Urinary bladder (tissue), 4 donors: ENCODE measurements around the gene METAP2. TPM values are rescaled to one million over a fixed set of nuclear protein-coding genes. Genes with fewer than 3 reads are reported as not detected.
"Not testable (repeated sequence)": the region's sequence is repeated elsewhere in the genome, so short reads cannot be mapped to it uniquely, and the experiment has no call there.

Experiments
- DNase-seq: peaks from one replicate; pipeline ENCODE4 v3.0.0-alpha.2; 2015; ENCODE audit errors: extremely low spot score
- H3K27ac ChIP-seq: one replicate; pipeline ENCODE4 v1.5.1; 2013; ENCODE audit warnings: low read depth, mild to moderate bottlenecking, moderate library complexity
- H3K36me3 ChIP-seq: one replicate; pipeline ENCODE4 v1.6.1; 2013; ENCODE audit warnings: mild to moderate bottlenecking, moderate library complexity; ENCODE audit not compliant: insufficient read depth
- H3K4me1 ChIP-seq: one replicate; pipeline ENCODE4 v1.6.1; 2013; ENCODE audit warnings: mild to moderate bottlenecking, moderate library complexity; ENCODE audit not compliant: insufficient read depth
- H3K4me3 ChIP-seq: one replicate; pipeline ENCODE4 v1.5.1; 2013; ENCODE audit warnings: low read depth, low read length
- WGBS: extraction: QIAGEN DNeasy Blood & Tissue Kit; methylation state at CpG from one replicate; pipeline ENCODE4 v1.1.7; 2013; 5-methylcytosine and 5-hydroxymethylcytosine counted together
- polyA plus RNA-seq: library from polyadenylated mRNA; stranded (reverse); fragments of 200-250 nt; gene quantifications from one replicate; pipeline ENCODE4 v1.2.3, GENCODE V29; 2013
- total RNA-seq: library from RNA; depleted of rRNA; stranded (reverse); fragments of >200 nt; gene quantifications from one replicate; pipeline ENCODE4 v1.2.3, GENCODE V29; 2014
- donor health status: healthy with polysubstance abuse.
- donor health status: healthy.

Gene METAP2
- total and polyA plus RNA-seq, 2 donors: 59.4 to 61.9 TPM

DNA sequence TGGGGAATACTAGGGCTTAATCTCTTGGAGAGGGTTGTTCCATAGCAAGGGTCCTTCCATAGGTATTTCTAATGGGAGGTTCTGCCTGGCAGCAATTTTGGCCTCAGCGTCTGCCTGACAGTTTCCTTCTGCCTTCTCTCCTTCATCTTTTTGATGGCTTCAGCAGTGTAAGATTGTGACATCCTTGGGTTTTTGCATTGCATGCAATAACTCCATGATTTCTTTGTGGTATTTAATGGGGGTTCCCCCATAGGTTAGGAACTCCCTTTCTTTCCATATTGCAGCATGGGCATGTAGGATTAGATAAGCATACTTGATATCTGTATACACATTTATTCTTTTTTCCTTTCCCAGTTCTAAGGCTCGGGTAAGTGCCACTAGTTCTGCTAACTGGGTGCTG is 21.5 kb upstream of the METAP2 start:
- not testable (repeated sequence) for H3K36me3 ChIP-seq, H3K4me1 ChIP-seq, H3K4me3 ChIP-seq, H3K27ac ChIP-seq, DNase-seq
- 89% methylated on average over 2 of the region's 2 CpGs for WGBS

DNA sequence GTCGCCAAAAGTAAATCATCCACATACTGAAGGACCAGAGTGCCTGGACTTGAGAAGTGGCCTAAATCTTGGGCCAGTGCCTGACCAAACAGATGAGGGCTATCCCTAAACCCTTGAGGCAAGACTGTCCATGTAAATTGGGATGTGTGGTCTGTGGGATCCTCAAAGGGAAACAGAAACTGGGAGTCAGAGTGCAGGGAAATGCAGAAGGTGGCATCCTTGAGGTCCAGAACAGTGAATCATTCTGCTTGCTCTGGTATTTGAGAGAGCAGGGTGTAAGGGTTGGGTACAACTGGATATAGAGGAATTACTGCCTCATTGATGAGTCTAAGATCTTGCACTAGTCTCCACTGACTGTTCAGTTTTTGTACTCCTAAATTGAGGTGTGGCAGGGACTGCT is 20.1 kb upstream of the METAP2 start:
- DNase-seq, H3K27ac ChIP-seq, H3K4me3 ChIP-seq, H3K4me1 ChIP-seq, H3K36me3 ChIP-seq: not testable (repeated sequence)
- 97% methylated on average over 1 of the region's 1 CpG for WGBS

DNA sequence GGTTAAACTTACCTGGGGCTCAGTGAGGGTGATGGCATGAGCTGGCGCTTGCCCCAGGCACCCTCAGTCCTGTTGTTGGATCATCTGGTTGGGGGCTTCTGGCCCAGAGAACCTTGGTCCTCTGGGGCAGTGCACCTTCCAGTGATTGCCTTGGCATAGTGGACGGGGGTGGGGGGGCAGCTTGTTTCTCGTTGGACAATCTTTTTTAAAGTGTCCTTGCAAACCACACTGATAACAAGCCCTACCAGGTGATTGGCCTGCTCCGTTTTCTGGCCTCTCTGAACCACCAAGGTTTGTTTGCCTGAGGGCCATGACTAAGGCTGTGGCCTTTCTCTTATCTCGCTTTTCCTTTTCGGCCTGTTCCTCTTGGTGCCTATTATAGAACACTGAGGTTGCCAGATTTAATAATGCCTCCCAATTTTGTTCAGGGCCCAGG is 19.2 kb upstream of the METAP2 start:
- H3K4me1 ChIP-seq, DNase-seq, H3K36me3 ChIP-seq, H3K27ac ChIP-seq, H3K4me3 ChIP-seq: not testable (repeated sequence)
- 81% methylated on average over 6 of the region's 6 CpGs for WGBS

- WGBS: 82% methylated on average over 8 of the region's 8 CpGs
- not testable (repeated sequence) for H3K36me3 ChIP-seq, DNase-seq, H3K4me1 ChIP-seq, H3K4me3 ChIP-seq, H3K27ac ChIP-seq
These were observed 16.3 kb upstream of the METAP2 start for GRCh38 chr12:95457605-95458004.

- H3K4me3 ChIP-seq: no peak overlapping the region
- 61% methylated on average over 2 of the region's 2 CpGs for WGBS
- DNase-seq: no peak
- no peak overlapping the region for H3K27ac ChIP-seq
- H3K36me3 ChIP-seq: no peaks in the 10 kb centered on the region
- no peaks in the 10 kb centered on the region for H3K4me1 ChIP-seq
These were observed 15.2 kb upstream of the METAP2 start for GRCh38 chr12:95458761-95459160.

DNA sequence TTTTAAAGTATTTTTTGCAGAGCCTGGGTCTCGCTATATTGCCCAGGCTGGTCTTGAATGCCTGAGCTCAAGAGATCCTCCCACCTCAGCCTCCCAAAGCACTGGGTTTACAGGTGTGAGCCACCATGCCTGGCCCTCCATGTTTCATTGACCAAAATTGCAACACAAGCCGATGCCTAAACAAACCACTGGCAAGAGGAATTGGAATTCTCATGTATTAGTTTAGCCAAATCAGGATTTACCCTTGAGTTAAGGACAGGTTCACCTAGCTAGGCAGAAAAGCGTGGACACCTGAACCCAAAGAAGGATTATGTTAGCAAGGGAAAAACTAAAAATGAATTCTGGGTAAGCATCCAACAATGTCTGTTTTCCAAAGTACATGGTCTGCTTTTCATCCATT is 14.6 kb upstream of the METAP2 start:
- WGBS: 94% methylated on average over 3 of the region's 3 CpGs
- no peak overlapping the region for H3K27ac ChIP-seq

GRCh38 chr12:95460105-95460504 is 13.8 kb upstream of the METAP2 start:
- WGBS: 98% methylated on average over 1 of the region's 1 CpG
- DNase-seq: no peak
- Histone ChIP-seq H3K4me1 (no peaks in the 10 kb centered on the region), H3K27ac (no peak overlapping the region), H3K4me3 (no peak overlapping the region), H3K36me3 (no peaks in the 10 kb centered on the region)

More for the DNA sequence above, 14.6 kb upstream of the METAP2 start:
- no peak for DNase-seq
- Histone ChIP-seq H3K36me3 (no peaks in the 10 kb centered on the region), H3K4me1 (no peaks in the 10 kb centered on the region), H3K4me3 (no peak overlapping the region)

GRCh38 chr12:95460896-95461295 is 13.1 kb upstream of the METAP2 start:
- no peak overlapping the region for H3K27ac ChIP-seq
- 93% methylated on average over 1 of the region's 1 CpG for WGBS
- DNase-seq: no peak
- no peaks in the 10 kb centered on the region for H3K4me1 ChIP-seq
- no peaks in the 10 kb centered on the region for H3K36me3 ChIP-seq
- H3K4me3 ChIP-seq: no peak overlapping the region

GRCh38 chr12:95462081-95462480 is 11.9 kb upstream of the METAP2 start:
- no peak for DNase-seq
- no peak overlapping the region for H3K4me3 ChIP-seq
- WGBS: 76% methylated on average over 4 of the region's 4 CpGs
- no peaks in the 10 kb centered on the region for H3K36me3 ChIP-seq
- H3K27ac ChIP-seq: no peak overlapping the region
- H3K4me1 ChIP-seq: no peaks in the 10 kb centered on the region

DNA sequence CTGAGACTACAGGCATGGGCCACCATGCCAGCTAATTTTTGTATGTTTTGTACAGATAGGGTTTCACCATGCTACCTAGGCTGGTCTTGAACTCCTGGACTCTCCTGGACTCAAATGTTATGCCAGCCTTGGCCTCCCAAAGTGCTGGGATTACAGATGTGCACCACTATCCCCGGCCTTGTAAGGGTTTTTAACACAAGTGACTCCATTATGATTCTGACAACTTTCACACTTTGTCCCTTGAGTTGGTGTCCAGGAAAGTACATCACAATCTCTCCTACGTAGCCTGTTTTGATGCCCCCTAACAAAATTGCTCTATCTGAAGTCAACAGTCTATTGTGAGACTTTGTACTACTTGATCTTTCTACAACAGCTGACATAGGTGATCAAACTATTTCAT is 11.4 kb upstream of the METAP2 start:
- no peaks in the 10 kb centered on the region for H3K36me3 ChIP-seq
- DNase-seq: no peak
- H3K27ac ChIP-seq: no peak overlapping the region
- WGBS: 91% methylated on average over 2 of the region's 2 CpGs
- H3K4me1 ChIP-seq: no peaks in the 10 kb centered on the region
- no peak overlapping the region for H3K4me3 ChIP-seq

GRCh38 chr12:95463050-95463449 is 10.9 kb upstream of the METAP2 start:
- H3K4me3 ChIP-seq: no peak overlapping the region
- H3K4me1 ChIP-seq: no peaks in the 10 kb centered on the region
- H3K36me3 ChIP-seq: no peaks in the 10 kb centered on the region
- no peak overlapping the region for H3K27ac ChIP-seq
- no peak for DNase-seq
- 75% methylated on average over 4 of the region's 4 CpGs for WGBS

GRCh38 chr12:95463776-95464175 is 10.2 kb upstream of the METAP2 start:
- WGBS: 77% methylated on average over 3 of the region's 4 CpGs
- not testable (repeated sequence) for H3K27ac ChIP-seq, H3K36me3 ChIP-seq, H3K4me3 ChIP-seq, H3K4me1 ChIP-seq, DNase-seq

DNA sequence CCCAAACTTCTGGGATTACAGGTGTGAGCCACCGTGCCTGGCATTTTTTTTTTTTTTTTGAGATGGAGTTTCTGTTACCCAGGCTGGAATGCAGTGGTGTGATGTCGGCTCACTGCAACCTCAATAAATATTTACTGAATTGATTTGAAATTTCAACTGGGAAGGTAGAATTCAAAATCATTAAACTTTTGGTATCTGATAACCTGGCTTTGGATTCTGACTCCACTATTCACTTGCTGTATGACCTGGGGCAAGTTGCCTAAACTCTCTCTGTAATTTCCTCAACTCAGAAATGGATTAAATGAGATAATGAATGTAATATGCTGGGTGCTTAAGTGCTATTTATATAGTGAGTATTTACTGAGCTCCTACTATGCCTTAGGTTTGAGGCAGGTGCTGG is 8.7 kb upstream of the METAP2 start:
- no peaks in the 10 kb centered on the region for H3K4me1 ChIP-seq
- 62% methylated on average over 2 of the region's 2 CpGs for WGBS
- no peak for DNase-seq

GRCh38 chr12:95470300-95470699 is 3.7 kb upstream of the METAP2 start:
- no peaks in the 10 kb centered on the region for H3K36me3 ChIP-seq
- no peak overlapping the region for H3K4me3 ChIP-seq
- no peak for DNase-seq
- no peak overlapping the region for H3K27ac ChIP-seq
- no peaks in the 10 kb centered on the region for H3K4me1 ChIP-seq
- 86% methylated on average over 1 of the region's 1 CpG for WGBS

More for the DNA sequence above, 8.7 kb upstream of the METAP2 start:
- Histone ChIP-seq H3K36me3 (no peaks in the 10 kb centered on the region), H3K4me3 (no peak overlapping the region), H3K27ac (no peak overlapping the region)

GRCh38 chr12:95473231-95473883 is 595 bp upstream of the METAP2 start:
- peak overlapping the region; percentile 76 for H3K27ac ChIP-seq
- peak overlapping the region; percentile 87 for H3K4me3 ChIP-seq
- no peaks in the 10 kb centered on the region for H3K36me3 ChIP-seq
- no peaks in the 10 kb centered on the region for H3K4me1 ChIP-seq
- WGBS: under 1% methylated on average over 23 of the region's 23 CpGs
- peak; percentile 45 for DNase-seq
